GOT3 (cell line): Measurements from ENCODE around the gene SERBP1.
A peak's percentile ranks its signal among the peaks of the same experiment; 100 is the strongest.
"Not testable (repeated sequence)": the region's sequence is repeated elsewhere in the genome, so short reads cannot be mapped to it uniquely, and the experiment has no call there.

ENCODE experiments used
- DNase-seq: peaks from one replicate; lab custom pipeline; 2025; ENCODE audit warnings: mixed read lengths; lab: John Stamatoyannopoulos, UW

The SERBP1 gene

DNA sequence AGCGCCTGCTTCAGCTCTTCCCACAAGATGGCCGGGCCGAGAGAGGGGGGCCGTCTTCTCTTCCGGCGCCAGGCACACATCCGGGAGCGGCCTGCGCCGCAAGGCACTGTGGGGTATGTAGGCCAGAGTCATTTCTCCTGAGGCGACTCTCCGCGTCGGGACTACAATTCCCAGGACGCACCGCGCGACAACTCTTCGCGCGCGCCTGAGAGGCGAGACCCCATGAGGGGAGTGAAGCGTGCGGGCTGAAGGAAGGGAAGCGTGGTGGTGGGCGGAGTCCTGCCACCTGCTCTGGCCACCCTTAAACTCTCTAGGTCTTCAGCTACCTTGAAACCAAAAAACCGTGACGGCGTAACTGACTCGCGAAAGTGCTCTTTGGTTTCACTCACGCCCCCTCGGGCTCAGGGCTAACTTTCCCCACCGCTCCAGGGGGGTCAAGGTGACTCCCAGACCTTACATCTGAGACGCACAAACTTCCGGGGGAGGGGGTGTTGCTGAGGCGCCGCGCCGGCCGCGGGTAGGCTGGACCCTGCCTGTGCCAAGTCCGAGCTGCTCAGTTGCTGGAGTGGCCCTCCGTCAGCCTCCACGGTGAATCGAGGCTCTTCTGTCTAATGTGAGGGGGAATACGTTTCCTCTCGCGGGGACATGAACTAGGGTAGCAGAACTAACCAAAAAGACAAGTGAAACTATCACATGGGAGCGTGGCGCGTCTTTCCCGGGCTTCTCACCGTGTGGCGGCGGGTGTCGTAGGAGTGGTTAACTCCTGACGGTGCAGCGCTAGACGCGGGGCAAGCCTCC lies at the start of gene SERBP1:
TSS of gene SERBP1 (minus strand) at position 45 of the 798 bp plus-strand sequence. CDS start 102 bp downstream, outside the sequence.
- DNase-seq: peak; percentile 84

GRCh38 chr1:67479146-67479891 lies 49.1 kb upstream of the SERBP1 start:
- DNase-seq: no peak

- DNase-seq: no peak
These were observed 46.7 kb upstream of the SERBP1 start for GRCh38 chr1:67476906-67477305.

- no peak for DNase-seq
These were observed 45.8 kb upstream of the SERBP1 start for GRCh38 chr1:67476006-67476482.

DNA sequence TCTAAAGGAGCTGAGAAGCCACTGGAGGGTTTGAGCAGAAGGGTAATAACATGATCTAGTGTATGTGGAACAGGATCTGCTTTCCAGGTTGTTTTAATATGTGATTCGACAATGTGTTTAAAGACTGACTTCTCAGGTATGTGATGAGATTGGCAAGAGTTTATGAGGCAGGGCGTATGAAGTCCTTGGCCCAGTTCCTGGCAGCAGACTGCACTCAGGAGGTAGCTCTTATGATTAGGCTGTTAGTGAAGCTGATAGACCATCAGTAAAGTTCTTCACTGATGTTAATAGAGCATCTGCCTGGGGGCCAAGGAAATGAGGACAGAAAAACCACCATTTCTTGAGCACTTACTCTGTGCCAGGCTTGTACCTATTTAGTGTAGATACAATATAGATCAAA lies 41.9 kb upstream of the SERBP1 start:
- no peak for DNase-seq

- DNase-seq: no peak
These were observed 39.2 kb upstream of the SERBP1 start for GRCh38 chr1:67469431-67469830.

GRCh38 chr1:67468066-67468718 lies 38.0 kb upstream of the SERBP1 start:
- no peak for DNase-seq

DNA sequence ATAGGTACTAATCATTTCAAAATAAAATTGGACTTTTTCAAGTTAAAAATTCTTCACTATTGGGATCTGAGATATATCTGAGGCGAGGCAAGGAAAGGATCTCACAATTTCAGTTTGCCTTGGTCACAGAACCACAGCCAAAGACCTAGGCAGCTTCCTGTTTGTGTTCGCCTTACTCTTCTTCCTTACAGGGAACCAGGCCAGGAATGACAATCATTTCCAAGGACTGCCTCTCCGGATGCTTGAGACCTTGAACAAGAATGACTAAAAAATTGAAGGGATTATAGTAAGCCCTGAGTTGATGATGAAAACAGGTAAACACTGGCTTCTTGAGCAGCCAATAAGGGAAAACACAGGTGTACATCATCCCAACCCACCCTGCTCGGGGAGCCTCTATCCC lies 35.2 kb upstream of the SERBP1 start:
- no peak for DNase-seq

DNA sequence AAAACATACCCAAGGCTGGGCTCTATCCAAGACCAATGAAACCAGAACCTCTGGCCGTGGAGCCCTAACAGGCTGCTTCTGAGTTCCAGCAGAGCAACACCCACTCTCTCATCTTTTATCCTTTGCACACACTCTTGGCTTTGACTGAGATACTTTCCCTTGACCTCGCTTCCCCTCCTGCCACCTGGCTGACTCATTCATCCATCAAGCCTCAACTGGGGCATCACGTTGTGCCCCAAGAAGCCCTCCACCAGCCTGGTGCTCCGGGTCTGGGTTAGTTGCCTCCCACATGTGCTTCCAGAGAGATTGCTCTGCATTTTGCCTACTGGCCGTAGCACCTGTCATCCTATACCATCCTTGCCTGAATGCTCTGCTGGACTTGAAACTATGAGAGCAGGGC lies 34.5 kb upstream of the SERBP1 start:
- DNase-seq: no peak

- no peak for DNase-seq
These were observed 33.9 kb upstream of the SERBP1 start for GRCh38 chr1:67464058-67464457.

DNA sequence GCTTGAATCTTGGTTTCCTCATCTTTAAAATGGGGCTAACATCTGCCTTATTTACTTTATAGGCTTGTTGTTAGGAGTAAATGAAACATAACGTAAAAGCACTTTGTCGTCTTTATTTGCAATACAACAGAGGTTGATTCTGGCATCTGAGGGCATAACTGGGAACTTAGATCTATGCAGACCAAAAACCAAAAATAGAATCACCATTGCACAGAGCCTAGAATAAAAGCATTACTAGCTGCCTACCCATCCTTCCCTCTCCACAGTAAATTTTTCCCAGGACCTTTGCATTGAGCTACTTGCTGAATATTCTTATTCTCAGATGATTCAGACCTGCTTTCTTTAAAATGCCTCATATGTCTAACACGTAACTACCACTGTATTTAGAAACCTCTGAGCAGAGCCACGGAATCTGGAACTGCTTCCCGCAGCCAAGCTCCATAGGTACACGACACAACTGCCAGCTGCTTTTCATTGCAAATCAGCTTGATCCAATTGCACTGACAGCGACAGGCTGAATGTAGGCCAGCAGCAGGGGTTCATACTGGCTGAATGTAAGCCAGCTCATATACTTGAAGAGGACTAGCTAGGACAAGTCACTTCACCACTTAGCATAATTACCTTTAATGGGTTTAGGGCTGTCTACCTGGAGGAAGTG lies 33.2 kb upstream of the SERBP1 start:
- DNase-seq: no peak

- peak; percentile 23 for DNase-seq
These were observed 30.7 kb upstream of the SERBP1 start for GRCh38 chr1:67460676-67461500.

GRCh38 chr1:67459068-67459467 lies 28.9 kb upstream of the SERBP1 start:
- no peak for DNase-seq

GRCh38 chr1:67458663-67459062 lies 28.5 kb upstream of the SERBP1 start:
- DNase-seq: no peak

DNA sequence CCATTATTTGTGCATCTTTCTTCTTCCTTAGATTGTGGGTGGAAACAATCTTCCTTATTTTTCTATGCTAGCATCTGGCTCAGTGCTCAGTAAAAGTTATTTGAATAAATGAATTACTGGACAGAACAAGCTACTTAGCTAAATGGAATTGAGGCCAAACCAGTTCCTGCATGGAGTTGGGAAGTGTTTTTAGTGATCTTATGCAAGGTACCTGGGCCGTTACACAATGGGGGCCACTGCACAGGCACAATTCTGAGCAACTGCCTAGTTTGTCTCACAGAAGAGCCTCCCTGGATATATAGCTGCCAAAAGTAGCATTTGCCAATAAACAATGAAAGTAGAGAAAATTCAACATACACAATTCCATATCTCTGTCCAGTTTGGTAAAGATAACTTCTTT lies 27.0 kb upstream of the SERBP1 start:
- DNase-seq: no peak

DNA sequence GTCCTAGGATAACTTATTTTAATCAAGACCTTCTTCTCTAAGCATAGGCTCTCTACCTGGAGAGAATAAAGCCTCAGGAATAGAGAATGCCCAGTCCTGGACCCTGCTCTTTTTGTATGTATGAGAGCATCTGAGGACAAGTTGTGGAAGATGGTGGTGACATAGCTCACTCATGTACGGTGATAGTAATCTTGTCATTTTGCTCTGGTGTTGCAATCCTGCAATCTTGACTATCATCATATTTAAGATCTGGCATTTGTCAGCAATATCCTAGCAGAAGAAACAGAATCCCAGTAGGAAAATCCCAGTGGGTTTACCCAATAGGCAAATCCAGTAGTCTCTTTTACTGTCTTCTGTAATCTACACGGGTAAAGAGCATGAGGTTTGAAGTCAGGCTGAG lies 21.6 kb upstream of the SERBP1 start:
- DNase-seq: no peak

- DNase-seq: no peak
These were observed 21.2 kb upstream of the SERBP1 start for GRCh38 chr1:67451356-67451755.

- DNase-seq: no peak
These were observed 16.7 kb upstream of the SERBP1 start for GRCh38 chr1:67446893-67447292.

DNA sequence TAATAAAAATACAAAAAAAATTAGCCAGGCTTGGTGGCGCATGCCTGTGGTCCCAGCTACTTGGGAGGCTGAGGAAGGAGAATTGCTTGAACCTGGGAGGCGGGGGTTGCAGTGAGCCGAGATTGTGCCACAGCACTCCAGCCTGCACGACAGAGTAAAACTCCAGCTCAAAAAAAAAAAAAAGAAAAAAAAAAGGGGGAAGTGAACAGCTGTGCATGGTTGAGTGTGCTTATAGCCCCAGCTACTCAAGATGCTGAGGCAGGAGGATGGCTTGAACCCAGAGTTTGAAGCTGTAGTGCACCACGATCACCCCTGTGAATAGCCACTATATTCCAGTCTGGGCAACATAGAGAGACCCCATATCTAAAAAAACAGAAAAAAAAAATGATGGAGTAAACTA lies 15.8 kb upstream of the SERBP1 start:
- DNase-seq: not testable (repeated sequence)

DNA sequence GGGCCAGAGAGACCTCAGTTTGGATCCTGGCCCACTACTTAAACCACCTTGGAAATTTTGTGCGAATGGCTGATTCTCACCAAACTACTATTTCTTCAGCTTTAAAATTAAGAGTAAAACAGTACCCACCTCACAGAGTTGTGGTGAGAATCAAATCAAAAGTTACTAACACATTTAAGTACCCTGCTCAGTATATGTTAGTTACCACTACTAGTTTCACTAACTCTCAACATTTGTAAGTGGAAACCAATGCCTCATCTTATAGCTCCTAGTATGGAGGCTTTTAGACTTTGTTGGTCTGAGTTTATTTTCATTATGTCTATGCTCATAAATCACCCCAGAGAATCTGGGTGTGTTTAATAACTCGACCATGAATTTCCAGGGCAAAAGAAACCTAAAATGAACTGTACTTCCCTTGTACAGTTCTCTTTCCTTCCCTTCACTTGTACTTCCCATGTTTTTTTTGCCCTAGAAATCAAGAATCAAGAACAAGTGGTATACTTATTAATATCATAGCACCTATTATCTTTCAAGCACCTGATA lies 11.6 kb upstream of the SERBP1 start:
- DNase-seq: no peak

DNA sequence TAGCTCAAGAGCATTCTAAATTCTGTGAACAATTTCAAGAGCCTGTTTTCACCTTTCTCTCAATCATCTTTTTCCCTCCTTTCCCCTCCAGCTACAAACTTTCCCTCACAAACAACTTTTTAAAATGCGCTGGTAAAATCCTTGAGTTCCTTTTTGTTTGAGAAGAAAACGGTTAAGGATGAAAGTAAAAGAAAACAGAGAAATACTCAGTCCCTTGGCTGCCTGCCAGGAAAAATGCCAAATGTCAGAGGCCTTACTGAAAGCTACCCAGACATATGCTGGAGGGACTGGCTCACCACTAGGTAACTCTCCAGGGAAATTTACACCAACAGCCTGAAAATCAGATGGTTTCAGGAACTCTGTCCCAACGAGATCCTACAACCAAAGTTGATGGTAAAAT lies 11.0 kb upstream of the SERBP1 start:
- DNase-seq: peak; percentile 8
